A549 (cell line): Measurements from ENCODE around the gene ZBTB47. TPM values are rescaled to one million over a fixed set of nuclear protein-coding genes. Genes with fewer than 3 reads are reported as not detected.

Experiments used
- ATAC-seq, 2 experiments: fragments of 200-7000 bp in 1 of 2; fragments of >200 bp in 1 of 2; cut with Nextera tagmentation in 1 of 2; cut with Tn5 transposase in 1 of 2; 3 replicates each; pipeline versions ENCODE4 v1.8.0 to v1.9.1; 2018 to 2020; ENCODE audit warnings: mild to moderate bottlenecking in 1 of 2, moderate library complexity in 1 of 2
- CTCF ChIA-PET: fragments of 300-600 bp; sonication (Branson Sonifier 250); formaldehyde crosslinking; extraction: SDS; loops from one replicate; lab custom pipeline; 2021; ENCODE audit warnings: antibody characterized with exemption, inconsistent platforms; lab: Yijun Ruan, JAX
- POLR2A ChIA-PET: fragments of 350-600 bp; formaldehyde crosslinking; extraction: SDS; loops from one replicate; lab custom pipeline; 2021; ENCODE audit warnings: antibody characterized with exemption, inconsistent platforms; lab: Yijun Ruan, JAX
- DNase-seq, 2 experiments: peaks; one replicate each; pipeline versions ENCODE4 v3.0.0 to v3.0.0-alpha.2; 2011 to 2016; ENCODE audit warnings: low read depth in 1 of 2, low spot score in 1 of 2
- FAIRE-seq: peaks from 2 replicates; lab custom pipeline; 2011; peaks lifted over from hg19 to GRCh38; lab: Jason Lieb, UNC
- H3K27ac ChIP-seq, 2 experiments: fragments of >200 bp; sonication (Bioruptor Twin); formaldehyde crosslinking; 3 replicates each; pipeline ENCODE4 v1.5.1; 2016 to 2017
- H3K4me1 ChIP-seq: fragments of >200 bp; sonication (Bioruptor Twin); formaldehyde crosslinking; 3 replicates; pipeline ENCODE4 v1.6.1; 2016
- H3K4me2 ChIP-seq: fragments of >200 bp; sonication (Bioruptor Twin); formaldehyde crosslinking; 3 replicates; pipeline ENCODE4 v1.6.1; 2016
- H3K4me3 ChIP-seq: fragments of >200 bp; sonication (Bioruptor Twin); formaldehyde crosslinking; 3 replicates; pipeline ENCODE4 v1.5.1; 2016
- H3K9me3 ChIP-seq: fragments of >200 bp; sonication (Bioruptor Twin); formaldehyde crosslinking; 3 replicates; pipeline ENCODE4 v1.6.1; 2016
- ATOH8 ChIP-seq: fragments of 250-450 bp; sonication (Bioruptor Pico); IDR thresholded peaks from 2 replicates; pipeline ENCODE4 v1.5.0; 2020; ENCODE audit warnings: low read depth, mild to moderate bottlenecking, moderate library complexity
- EHMT2 ChIP-seq: fragments of 200-600 bp; sonication (generic); IDR thresholded peaks from 2 replicates; pipeline ENCODE4 v1.6.1; 2016; ENCODE audit warnings: antibody characterized with exemption, low read depth, mild to moderate bottlenecking, moderate library complexity
- EP300 ChIP-seq, 2 experiments: fragments of >200 bp; sonication (Bioruptor Twin); formaldehyde crosslinking; IDR thresholded peaks; 2 replicates in 1 of 2; 3 replicates in 1 of 2; pipeline ENCODE4 v1.6.1; 2016 to 2017
- FOSL2 ChIP-seq, 2 experiments: fragments of 450-650 bp in 1 of 2; fragments of >200 bp in 1 of 2; sonication (Bioruptor Twin) in 1 of 2; formaldehyde crosslinking; IDR thresholded peaks; 2 replicates each; pipeline versions ENCODE4 v1.5.0 to v1.6.1; 2016 to 2020; ENCODE audit warnings: mild to moderate bottlenecking in 1 of 2, moderate library complexity in 1 of 2
- GATA3 ChIP-seq: IDR thresholded peaks from 2 replicates; pipeline ENCODE4 v1.6.1; 2012; ENCODE audit warnings: borderline replicate concordance
- HDAC2 ChIP-seq: fragments of 200-600 bp; sonication (generic); IDR thresholded peaks from 2 replicates; pipeline ENCODE4 v1.6.1; 2016
- HOXB13 ChIP-seq: fragments of 250-450 bp; sonication (Bioruptor Pico); IDR thresholded peaks from 2 replicates; pipeline ENCODE4 v1.5.0; 2020; ENCODE audit warnings: low read depth, mild to moderate bottlenecking, moderate library complexity
- JUN ChIP-seq, 2 experiments: fragments of >200 bp; sonication (Bioruptor Twin); formaldehyde crosslinking; IDR thresholded peaks; 2 replicates in 1 of 2; 3 replicates in 1 of 2; pipeline ENCODE4 v1.6.1; 2016 to 2017
- JUNB ChIP-seq: fragments of >200 bp; sonication (Bioruptor Twin); formaldehyde crosslinking; IDR thresholded peaks from 2 replicates; pipeline ENCODE4 v1.6.1; 2016
- KDM1A ChIP-seq: fragments of 200-600 bp; sonication (generic); IDR thresholded peaks from 2 replicates; pipeline ENCODE4 v1.6.1; 2016; ENCODE audit warnings: low read depth, mild to moderate bottlenecking
- MAFK ChIP-seq: fragments of 450-650 bp; IDR thresholded peaks from 2 replicates; pipeline ENCODE4 v1.6.1; 2014; ENCODE audit not compliant: partially characterized antibody
- MAX ChIP-seq: IDR thresholded peaks from 2 replicates; pipeline ENCODE4 v1.6.1; 2012
- NR3C1 ChIP-seq: fragments of >200 bp; sonication (Bioruptor Twin); formaldehyde crosslinking; IDR thresholded peaks from 3 replicates; pipeline ENCODE4 v1.6.1; 2017
- POLR2A ChIP-seq: IDR thresholded peaks from 2 replicates; pipeline ENCODE4 v1.6.1; 2012; ENCODE audit warnings: mild to moderate bottlenecking, low read length
- REST ChIP-seq: fragments of 200-600 bp; sonication (generic); IDR thresholded peaks from 2 replicates; pipeline ENCODE4 v1.6.1; 2016; ENCODE audit warnings: antibody characterized with exemption, mild to moderate bottlenecking, moderate library complexity
- RFX5 ChIP-seq: fragments of 450-650 bp; IDR thresholded peaks from 2 replicates; pipeline ENCODE4 v1.7.1; 2014; ENCODE audit warnings: antibody characterized with exemption, mild to moderate bottlenecking, moderate library complexity
- RNF2 ChIP-seq: fragments of 200-600 bp; sonication (generic); IDR thresholded peaks from 2 replicates; pipeline ENCODE4 v1.6.1; 2016; ENCODE audit warnings: low read depth, mild to moderate bottlenecking, antibody characterized with exemption, moderate library complexity, borderline replicate concordance
- TFCP2L1 ChIP-seq: fragments of 250-450 bp; sonication (Bioruptor Pico); IDR thresholded peaks from 2 replicates; pipeline ENCODE4 v1.5.0; 2021; ENCODE audit warnings: mild to moderate bottlenecking
- USF2 ChIP-seq: fragments of 450-650 bp; IDR thresholded peaks from 2 replicates; pipeline ENCODE4 v1.6.1; 2014; ENCODE audit warnings: antibody characterized with exemption
- ZFP36 ChIP-seq: fragments of 450-650 bp; IDR thresholded peaks from 2 replicates; pipeline ENCODE4 v1.6.1; 2014; ENCODE audit warnings: borderline replicate concordance; ENCODE audit not compliant: partially characterized antibody
- ZSCAN20 ChIP-seq: fragments of 250-450 bp; sonication (Bioruptor Pico); IDR thresholded peaks from 2 replicates; pipeline ENCODE4 v1.8.0; 2022; ENCODE audit warnings: mild to moderate bottlenecking, moderate library complexity
- WGBS: methylation state at CpG from one replicate; pipeline ENCODE4 v1.1.6; 2017; ENCODE audit errors: missing lambda C conversion rate; 5-methylcytosine and 5-hydroxymethylcytosine counted together
- polyA plus RNA-seq, 4 experiments: library from polyadenylated mRNA; depleted of rRNA in 3 of 4; stranded (reverse); fragments of >200 nt; fragmentation: RNase III in 1 of 4; extraction: RNeasy Plus Mini Kit Qiagen cat#74134 plus additional on column Dnase treatment in 1 of 4; gene quantifications; 2 replicates in 3 of 4; 3 replicates in 1 of 4; pipeline ENCODE4 v1.2.3, GENCODE V29; 2011 to 2017

Gene ZBTB47
- polyA plus RNA-seq, 2 of the 4 experiments (the other 2 are of a cell fraction), result 2.5 to 6.8 TPM

GRCh38 chr3:42682301-42683070 is 29.0 kb downstream of the ZBTB47 start:
- no peak overlapping the region for H3K4me2 ChIP-seq
- no peak overlapping the region for H3K27ac ChIP-seq
- FAIRE-seq, result no peak
- no peak overlapping the region for H3K4me3 ChIP-seq
- ATAC-seq, result no peak
- CTCF ChIA-PET, result no interaction called here
- POLR2A ChIA-PET, result no interaction called here
- WGBS, result 58% methylated on average over 12 of the region's 12 CpGs
- TF ChIP-seq RNF2 (no peak), ZSCAN20 (CRISPR knock-in tag) (no peak), HOXB13 (CRISPR knock-in tag) (no peak), JUN (IDR thresholded peaks at IDR 0.05) (no peak), USF2 (no peak), MAFK (no peak), ATOH8 (CRISPR knock-in tag) (no peak), KDM1A (no peak), RFX5 (no peak), NR3C1 (no peak), GATA3 (no peak), FOSL2 (IDR thresholded peaks at IDR 0.05) (no peak), FOSL2 (CRISPR knock-in tag; IDR thresholded peaks at IDR 0.05) (no peak), EP300 (IDR thresholded peaks at IDR 0.05) (no peak), MAX (no peak), EHMT2 (no peak), ZFP36 (no peak), TFCP2L1 (no peak), HDAC2 (no peak)
- no peaks in the 10 kb centered on the region for H3K9me3 ChIP-seq
- H3K4me1 ChIP-seq, result peaks cover 9% of the 10 kb centered on the region; the same call in 1 of the 3 replicates
- no peak for DNase-seq

GRCh38 chr3:42683875-42684598 is 30.5 kb downstream of the ZBTB47 start:
- POLR2A ChIA-PET, result no interaction called here
- CTCF ChIA-PET, result interaction anchor here (0.7 to 1.1 kb wide), 2 partner anchors 70 to 71 kb away, joined by 3 read pairs; no protein-coding TSS in a partner anchor
- Histone ChIP-seq H3K4me3 (no peak overlapping the region), H3K4me2 (peak overlapping the region; percentile 37), H3K4me1 (peaks cover 9% of the 10 kb centered on the region; the same call in 1 of the 3 replicates), H3K27ac (no peak overlapping the region), H3K9me3 (no peaks in the 10 kb centered on the region)
- TF ChIP-seq POLR2A, result no peak
- 0 out of 2 replicates have a peak, but pooled peaks have one; percentile 37 for TF ChIP-seq FOSL2 (IDR thresholded peaks at IDR 0.05)
- TF ChIP-seq FOSL2 (CRISPR knock-in tag; IDR thresholded peaks at IDR 0.05), result no peak
- no peak for TF ChIP-seq REST
- no peak for TF ChIP-seq ATOH8 (CRISPR knock-in tag)
- TF ChIP-seq JUNB, result 0 out of 2 replicates have a peak, but pooled peaks have one; percentile 32
- FAIRE-seq (no peak), DNase-seq (peak; percentile 53 to 76), ATAC-seq (peak; percentile 73 to 88)
- WGBS, result 16% methylated on average over 9 of the region's 10 CpGs
